ENCODE results near the gene HDAC11.

DNA sequence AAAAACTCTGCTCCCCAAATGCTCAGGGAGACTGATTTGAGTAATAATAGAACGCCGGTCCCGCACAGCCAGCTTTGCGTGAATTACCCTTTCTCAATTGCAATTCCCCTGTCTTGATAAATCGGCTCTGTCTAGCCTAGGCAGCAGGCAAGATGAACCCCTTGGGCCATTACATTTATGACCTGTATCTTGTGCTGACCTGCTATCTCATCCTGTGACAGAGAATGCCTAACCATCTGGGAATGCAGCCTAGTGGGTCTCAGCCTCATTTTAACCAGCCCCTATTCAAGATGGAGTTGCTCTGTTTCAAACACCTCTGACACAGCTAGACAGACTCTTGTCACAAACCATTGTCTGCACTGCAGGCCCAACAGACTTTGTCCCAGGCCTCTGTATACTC is 46.2 kb upstream of the HDAC11 start:
- TF ChIP-seq SUZ12 (IDR thresholded peaks at IDR 0.05; ENCODE audit: extremely low read depth, insufficient read depth, insufficient read length), result no peak
- no peak for TF ChIP-seq YY1 (IDR thresholded peaks at IDR 0.05; ENCODE audit: insufficient read depth, insufficient read length)

Data from NT2/D1 (cell line).